Erythroblast (primary cell): ENCODE data around the gene MAML2.

Experiments used
- GATA1 ChIP-seq: IDR thresholded peaks from 2 replicates; pipeline ENCODE4 v1.6.1; 2011; ENCODE audit warnings: low read depth, mild to moderate bottlenecking, control low read depth, low read length, moderate library complexity
- POLR2A ChIP-seq: IDR thresholded peaks from 2 replicates; pipeline ENCODE4 v1.6.1; 2011; ENCODE audit warnings: mild to moderate bottlenecking, low read length

- no peak for TF ChIP-seq POLR2A
- TF ChIP-seq GATA1 = no peak
Observed at GRCh38 chr11:96294289-96294688, 48.7 kb downstream of the MAML2 start.
